ENCODE measurements around the gene ZNF778. TPM values are rescaled to one million over a fixed set of nuclear protein-coding genes. Genes with fewer than 3 reads are reported as not detected.

The ZNF778 gene
- total and polyA plus RNA-seq, 2 of the 8 experiments (the other 6 are each of a cell fraction or from before 2014, with no cell fraction given) = 9.5 to 21.9 TPM

- TF ChIP-seq CHD7 (IDR thresholded peaks at IDR 0.05; ENCODE audit: insufficient replicate concordance, low read length) (no peak), MAX (IDR thresholded peaks at IDR 0.05) (peak; percentile 61), HDAC2 (IDR thresholded peaks at IDR 0.05; ENCODE audit: borderline replicate concordance in 1 of 2, low read depth in 2 of 2, low read length in 2 of 2) (no peak), RNF2 (IDR thresholded peaks at IDR 0.05; ENCODE audit: borderline replicate concordance, low read depth, low read length, missing control alignments, poor library complexity, severe bottlenecking) (no peak), NANOG (IDR thresholded peaks at IDR 0.05; ENCODE audit: insufficient read depth, low read depth, low read length, poor library complexity, severe bottlenecking) (no peak), CHD1 (IDR thresholded peaks at IDR 0.05; ENCODE audit: low read depth, low read length) (no peak)
- TF ChIP-seq, protein P1, sequence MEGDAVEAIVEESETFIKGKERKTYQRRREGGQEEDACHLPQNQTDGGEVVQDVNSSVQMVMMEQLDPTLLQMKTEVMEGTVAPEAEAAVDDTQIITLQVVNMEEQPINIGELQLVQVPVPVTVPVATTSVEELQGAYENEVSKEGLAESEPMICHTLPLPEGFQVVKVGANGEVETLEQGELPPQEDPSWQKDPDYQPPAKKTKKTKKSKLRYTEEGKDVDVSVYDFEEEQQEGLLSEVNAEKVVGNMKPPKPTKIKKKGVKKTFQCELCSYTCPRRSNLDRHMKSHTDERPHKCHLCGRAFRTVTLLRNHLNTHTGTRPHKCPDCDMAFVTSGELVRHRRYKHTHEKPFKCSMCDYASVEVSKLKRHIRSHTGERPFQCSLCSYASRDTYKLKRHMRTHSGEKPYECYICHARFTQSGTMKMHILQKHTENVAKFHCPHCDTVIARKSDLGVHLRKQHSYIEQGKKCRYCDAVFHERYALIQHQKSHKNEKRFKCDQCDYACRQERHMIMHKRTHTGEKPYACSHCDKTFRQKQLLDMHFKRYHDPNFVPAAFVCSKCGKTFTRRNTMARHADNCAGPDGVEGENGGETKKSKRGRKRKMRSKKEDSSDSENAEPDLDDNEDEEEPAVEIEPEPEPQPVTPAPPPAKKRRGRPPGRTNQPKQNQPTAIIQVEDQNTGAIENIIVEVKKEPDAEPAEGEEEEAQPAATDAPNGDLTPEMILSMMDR (IDR thresholded peaks at IDR 0.05; ENCODE audit: control extremely low read depth in 1 of 3, insufficient read depth in 1 of 3, low read depth in 1 of 3, low read length in 3 of 3) = peak in 1 of 3 experiments; percentile 12; a peak in 1 of 4 replicates
Measured at GRCh38 chr16:89183463-89183862, 34.0 kb upstream of the ZNF778 start (continued).
